ENCODE results near the gene EEFSEC. TPM values are rescaled to one million over a fixed set of nuclear protein-coding genes. Genes with fewer than 3 reads are reported as not detected.

EEFSEC gene
- total and polyA plus RNA-seq, 8 donors = 5.9 to 9.8 (median 7.4) TPM

GRCh38 chr3:128392818-128393544, 239.7 kb downstream of the EEFSEC start:
- WGBS, 2 donors = 59 to 68% methylated on average over 7 of the region's 7 CpGs

GRCh38 chr3:128394033-128394432, 240.8 kb downstream of the EEFSEC start:
- H3K4me3 ChIP-seq = no peak overlapping the region
- 96 to 97% methylated on average over 9 of the region's 9 CpGs for WGBS, 2 donors
- no peaks in the 10 kb centered on the region for H3K36me3 ChIP-seq
- ATAC-seq (no peak), DNase-seq (peak in 1 of 6 donors; percentile 60), FAIRE-seq (no peak)
- intact Hi-C loops (cut with DNase I) = no loop called here
- H3K4me1 ChIP-seq = peaks cover 6 to 16% (median 14%) of the 10 kb centered on the region in 3 donors
- H3K27ac ChIP-seq = no peak overlapping the region
- no peaks in the 10 kb centered on the region for H3K9me3 ChIP-seq
- no peak for TF ChIP-seq CTCF (IDR thresholded peaks at IDR 0.05)
- H3K27me3 ChIP-seq = no peaks in the 10 kb centered on the region

More at GRCh38 chr3:128392818-128393544, 239.7 kb downstream of the EEFSEC start:
- peak; percentile 54 to 85 (median 72) for ATAC-seq
- DNase-seq = peak in 5 of 6 donors; percentile 57 to 77 (median 74)
- peaks cover 6 to 16% (median 14%) of the 10 kb centered on the region in 3 donors for H3K4me1 ChIP-seq
- intact Hi-C loops (cut with DNase I) = no loop called here
- no peak overlapping the region for H3K4me3 ChIP-seq
- TF ChIP-seq CTCF (IDR thresholded peaks at IDR 0.05) = no peak
- H3K27ac ChIP-seq = peak overlapping the region in 1 of 4 donors; percentile 19
- no peaks in the 10 kb centered on the region for H3K36me3 ChIP-seq
- H3K9me3 ChIP-seq = no peaks in the 10 kb centered on the region
- FAIRE-seq = no peak
- no peaks in the 10 kb centered on the region for H3K27me3 ChIP-seq

GRCh38 chr3:128395046-128395445, 241.8 kb downstream of the EEFSEC start:
- no peak for ATAC-seq
- WGBS, 2 donors = 91 to 92% methylated on average over 6 of the region's 6 CpGs
- no peak for FAIRE-seq

GRCh38 chr3:128395500-128396162, 242.3 kb downstream of the EEFSEC start:
- 37 to 47% methylated on average over 9 of the region's 9 CpGs for WGBS, 2 donors
- Histone ChIP-seq H3K27me3 (no peaks in the 10 kb centered on the region), H3K27ac (peak overlapping the region in 1 of 4 donors; percentile 27), H3K4me3 (no peak overlapping the region), H3K9me3 (no peaks in the 10 kb centered on the region), H3K4me1 (peaks cover 6 to 16% (median 14%) of the 10 kb centered on the region in 3 donors), H3K36me3 (no peaks in the 10 kb centered on the region)
- TF ChIP-seq CTCF (IDR thresholded peaks at IDR 0.05) = no peak
- intact Hi-C loops (cut with DNase I) = no loop called here
- FAIRE-seq = no peak
- peak; percentile 41 to 72 (median 64) for ATAC-seq
- peak in 5 of 6 donors; percentile 55 to 81 (median 71) for DNase-seq

More at GRCh38 chr3:128395046-128395445, 241.8 kb downstream of the EEFSEC start:
- peak in 1 of 6 donors; percentile 36 for DNase-seq
- Histone ChIP-seq H3K36me3 (no peaks in the 10 kb centered on the region), H3K4me3 (no peak overlapping the region), H3K9me3 (no peaks in the 10 kb centered on the region), H3K27me3 (no peaks in the 10 kb centered on the region), H3K4me1 (peaks cover 6 to 16% (median 14%) of the 10 kb centered on the region in 3 donors), H3K27ac (peak overlapping the region in 1 of 4 donors; percentile 27)
- intact Hi-C loops (cut with DNase I) = no loop called here
- no peak for TF ChIP-seq CTCF (IDR thresholded peaks at IDR 0.05)

Measured in pancreas (tissue), 10 donors.